ENCODE results near the gene HDGF. TPM values are rescaled to one million over a fixed set of nuclear protein-coding genes. Genes with fewer than 3 reads are reported as not detected.

HDGF gene
- total and polyA plus RNA-seq, 9 of the 15 experiments (the other 6 are each of a cell fraction or from before 2014, with no cell fraction given) = 38.8 to 601 (median 400) TPM

- peak; percentile 99 for TF ChIP-seq ZNF766 (CRISPR knock-in tag; conservative IDR thresholded peaks at IDR 0.05)
- no peak for TF ChIP-seq SAFB2 (IDR thresholded peaks at IDR 0.05; ENCODE audit: borderline replicate concordance, low read depth, low read length, severe bottlenecking)
- TF ChIP-seq ZSCAN29 (IDR thresholded peaks at IDR 0.05) = peak; percentile 66
- 0 out of 2 replicates have a peak, but pooled peaks have one; percentile 59 for TF ChIP-seq E2F1 (CRISPR knock-in tag; IDR thresholded peaks at IDR 0.05)
- no peak for TF ChIP-seq RBM14 (IDR thresholded peaks at IDR 0.05; ENCODE audit: borderline replicate concordance, insufficient read depth, low read depth, low read length)
- peak; percentile 87 for TF ChIP-seq ZBTB40 (IDR thresholded peaks at IDR 0.05)
- TF ChIP-seq ZBTB40 (CRISPR knock-in tag; IDR thresholded peaks at IDR 0.05) = no peak
- peak; percentile 49; the same call in 1 of the 2 replicates for TF ChIP-seq ATF3 (IDR thresholded peaks at IDR 0.05)
- peak; percentile 54; the same call in 1 of the 2 replicates for TF ChIP-seq ATF3 (CRISPR knock-in tag; conservative IDR thresholded peaks at IDR 0.05)
- TF ChIP-seq ZNF354B (CRISPR knock-in tag; IDR thresholded peaks at IDR 0.05) = no peak
- peak; percentile 64 for TF ChIP-seq POLR2H (tag; IDR thresholded peaks at IDR 0.05; ENCODE audit: low read depth)
- TF ChIP-seq RAD51 (IDR thresholded peaks at IDR 0.05; ENCODE audit: borderline replicate concordance, low read depth) = no peak
- no peak for TF ChIP-seq CAMTA2 (CRISPR knock-in tag; conservative IDR thresholded peaks at IDR 0.05)
- no peak; the same call in 1 of the 2 replicates for TF ChIP-seq ARID1B (IDR thresholded peaks at IDR 0.05)
- TF ChIP-seq SNRNP70 (optimal IDR thresholded peaks at IDR 0.05; ENCODE audit: low read depth, low read length) = no peak
- TF ChIP-seq HDAC2 (IDR thresholded peaks at IDR 0.05) = peak; percentile 67; the same call in 1 of the 2 replicates
- TF ChIP-seq LEF1 (IDR thresholded peaks at IDR 0.05) = no peak
Observed at GRCh38 chr1:156767101-156767878, 15.8 kb upstream of the HDGF start, which contains the start of gene PRCC (continued).

Measured in K562 (cell line).